Measurements from ENCODE around the gene TMEM263. TPM values are rescaled to one million over a fixed set of nuclear protein-coding genes. Genes with fewer than 3 reads are reported as not detected.

The TMEM263 gene
- total RNA-seq, 2 donors from 2014 or later, result 46.4 to 59.7 TPM

DNA sequence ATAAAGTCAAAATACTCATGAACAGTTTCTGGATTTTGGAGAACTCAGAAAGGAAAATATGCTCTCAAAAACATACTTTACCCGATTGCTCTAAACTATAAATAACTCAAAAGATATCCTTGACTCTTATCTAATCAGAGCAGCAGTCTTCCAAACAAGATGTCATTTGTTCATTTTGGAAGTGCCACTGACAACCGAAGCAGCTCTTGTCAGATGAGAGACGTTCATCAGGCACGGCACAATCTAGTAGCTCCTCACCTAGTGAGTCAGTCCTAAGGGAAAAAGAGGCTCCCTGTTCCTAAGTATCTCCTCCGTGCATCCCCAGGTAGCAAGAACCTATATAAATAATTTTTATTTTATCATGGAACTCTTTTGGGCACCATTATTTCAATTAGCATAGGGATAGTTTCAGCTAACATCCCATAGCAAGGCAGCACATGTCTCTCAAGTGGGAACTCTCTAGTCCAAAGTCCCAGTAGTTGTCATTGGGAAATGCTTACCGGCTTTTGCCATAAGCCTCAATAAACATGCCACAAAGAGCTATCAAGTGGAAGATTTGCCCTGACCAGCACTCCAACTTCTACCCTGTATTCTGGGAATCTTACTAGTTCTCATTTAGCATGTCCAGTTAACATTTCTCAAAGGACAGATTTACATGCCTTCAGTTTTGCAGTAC is 14.1 kb upstream of the TMEM263 start:
- H3K4me3 ChIP-seq, result no peak overlapping the region
- TF ChIP-seq, protein P1, sequence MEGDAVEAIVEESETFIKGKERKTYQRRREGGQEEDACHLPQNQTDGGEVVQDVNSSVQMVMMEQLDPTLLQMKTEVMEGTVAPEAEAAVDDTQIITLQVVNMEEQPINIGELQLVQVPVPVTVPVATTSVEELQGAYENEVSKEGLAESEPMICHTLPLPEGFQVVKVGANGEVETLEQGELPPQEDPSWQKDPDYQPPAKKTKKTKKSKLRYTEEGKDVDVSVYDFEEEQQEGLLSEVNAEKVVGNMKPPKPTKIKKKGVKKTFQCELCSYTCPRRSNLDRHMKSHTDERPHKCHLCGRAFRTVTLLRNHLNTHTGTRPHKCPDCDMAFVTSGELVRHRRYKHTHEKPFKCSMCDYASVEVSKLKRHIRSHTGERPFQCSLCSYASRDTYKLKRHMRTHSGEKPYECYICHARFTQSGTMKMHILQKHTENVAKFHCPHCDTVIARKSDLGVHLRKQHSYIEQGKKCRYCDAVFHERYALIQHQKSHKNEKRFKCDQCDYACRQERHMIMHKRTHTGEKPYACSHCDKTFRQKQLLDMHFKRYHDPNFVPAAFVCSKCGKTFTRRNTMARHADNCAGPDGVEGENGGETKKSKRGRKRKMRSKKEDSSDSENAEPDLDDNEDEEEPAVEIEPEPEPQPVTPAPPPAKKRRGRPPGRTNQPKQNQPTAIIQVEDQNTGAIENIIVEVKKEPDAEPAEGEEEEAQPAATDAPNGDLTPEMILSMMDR (IDR thresholded peaks at IDR 0.05), result no peak
- no peaks in the 10 kb centered on the region for H3K9me3 ChIP-seq
- peak overlapping the region in 1 of 2 donors; percentile 26 for H3K27ac ChIP-seq
- H3K27me3 ChIP-seq, result no peaks in the 10 kb centered on the region
- H3K4me1 ChIP-seq, result peaks cover 0 to 13% of the 10 kb centered on the region in 2 donors
- H3K36me3 ChIP-seq, result no peaks in the 10 kb centered on the region
- no peak for DNase-seq (ENCODE audit: low spot score)

DNA sequence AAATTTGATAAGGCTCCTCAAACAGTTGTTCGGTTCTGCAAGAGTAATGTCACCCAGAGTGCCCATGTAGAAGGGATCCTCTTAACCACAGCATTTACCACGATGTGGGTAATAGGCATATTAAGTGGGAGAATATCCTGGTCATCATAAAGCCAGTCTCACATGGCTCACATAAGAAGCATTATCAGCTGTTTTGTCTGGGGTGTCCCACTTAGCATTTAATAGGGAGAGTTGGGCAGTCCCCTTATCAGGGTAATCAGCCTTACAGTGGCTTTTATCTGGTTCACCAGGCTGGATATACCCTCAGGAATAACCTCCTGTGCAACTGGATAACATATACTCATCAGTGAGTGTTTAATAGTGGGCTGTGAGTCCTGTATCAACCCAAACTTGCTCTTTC is 12.9 kb upstream of the TMEM263 start:
- no peak for DNase-seq (ENCODE audit: low spot score)
- no peak overlapping the region for H3K4me3 ChIP-seq

DNA sequence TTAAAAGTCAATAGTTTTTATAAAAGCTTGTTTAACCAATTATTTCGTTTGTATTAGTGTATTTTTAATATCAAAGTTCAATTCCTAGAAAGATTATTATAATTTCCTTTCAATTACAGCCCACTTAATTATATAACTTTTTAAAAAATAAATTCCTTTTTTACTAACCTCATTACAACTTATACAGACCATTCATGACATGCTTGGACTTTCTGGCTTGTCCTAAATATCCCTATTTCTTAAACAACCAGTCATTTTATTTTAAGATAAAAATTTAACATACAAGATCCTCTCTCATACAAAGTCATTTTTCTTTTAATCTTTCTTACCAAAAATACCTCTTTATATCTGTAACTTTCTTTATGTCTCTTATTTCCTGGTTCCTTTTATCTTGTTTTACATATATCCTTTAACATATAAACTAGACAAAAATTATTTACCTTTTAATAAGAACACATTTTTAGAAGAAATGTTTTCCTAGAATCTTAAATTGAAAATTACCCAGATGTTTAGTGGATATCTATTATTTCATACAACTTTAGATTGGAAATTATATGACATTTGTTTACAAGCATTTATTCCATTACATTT is 10.4 kb upstream of the TMEM263 start:
- no peak overlapping the region for H3K27ac ChIP-seq
- H3K36me3 ChIP-seq, result no peaks in the 10 kb centered on the region
- H3K9me3 ChIP-seq, result no peaks in the 10 kb centered on the region
- no peak for DNase-seq (ENCODE audit: low spot score)
- H3K4me3 ChIP-seq, result no peak overlapping the region
- H3K27me3 ChIP-seq, result no peaks in the 10 kb centered on the region
- TF ChIP-seq, protein P1 (IDR thresholded peaks at IDR 0.05), result no peak
- H3K4me1 ChIP-seq, result peaks cover 0 to 13% of the 10 kb centered on the region in 2 donors

More for the DNA sequence above, 12.9 kb upstream of the TMEM263 start:
- Histone ChIP-seq H3K9me3 (no peaks in the 10 kb centered on the region), H3K27ac (no peak overlapping the region), H3K4me1 (peaks cover 0 to 13% of the 10 kb centered on the region in 2 donors), H3K27me3 (no peaks in the 10 kb centered on the region), H3K36me3 (no peaks in the 10 kb centered on the region)
- TF ChIP-seq, protein P1 (IDR thresholded peaks at IDR 0.05), result no peak

DNA sequence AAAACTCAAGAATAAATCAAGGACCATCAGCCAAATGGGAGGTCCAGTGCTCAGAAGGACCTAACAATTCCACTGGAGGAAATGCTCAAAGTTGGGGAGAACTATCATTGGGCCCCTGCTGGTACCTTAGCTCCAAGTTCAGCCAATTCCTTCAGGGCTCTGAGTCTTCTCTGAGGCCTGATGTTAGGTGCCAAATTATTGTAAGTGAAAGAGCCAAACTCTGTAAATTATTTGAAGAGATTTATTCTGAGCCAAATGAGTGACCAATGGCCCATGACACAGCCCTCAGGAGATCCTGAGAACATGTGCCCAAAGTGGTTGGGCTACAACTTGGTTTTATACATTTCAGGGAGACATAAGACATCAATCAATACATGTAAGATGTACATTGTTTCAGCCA is 8.2 kb upstream of the TMEM263 start:
- Histone ChIP-seq H3K4me3 (no peak overlapping the region), H3K27ac (no peak overlapping the region)
- TF ChIP-seq, protein P1 (IDR thresholded peaks at IDR 0.05), result no peak

DNA sequence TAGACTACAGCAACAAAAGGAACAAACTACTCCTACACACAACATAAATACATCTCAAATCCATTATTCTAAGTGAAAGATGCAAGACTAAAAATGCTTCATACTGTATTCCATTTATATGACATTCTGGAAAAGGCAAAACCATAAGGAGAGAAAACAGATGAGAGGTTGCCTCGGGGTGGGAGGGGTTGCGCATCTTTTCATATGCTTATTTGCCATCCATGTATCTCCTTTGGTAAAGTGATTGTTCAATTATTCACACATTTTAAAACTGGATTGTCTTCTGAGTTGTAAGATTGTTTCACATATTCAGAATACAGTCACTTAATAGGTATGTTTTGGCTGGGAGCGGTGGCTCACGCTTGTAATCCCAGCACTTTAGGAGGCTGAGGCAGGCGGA is 5.1 kb upstream of the TMEM263 start:
- DNase-seq (ENCODE audit: low spot score), result no peak
- Histone ChIP-seq H3K4me3 (no peak overlapping the region), H3K27ac (no peak overlapping the region), H3K36me3 (no peaks in the 10 kb centered on the region), H3K9me3 (no peaks in the 10 kb centered on the region), H3K27me3 (no peaks in the 10 kb centered on the region), H3K4me1 (peaks cover 0 to 11% of the 10 kb centered on the region in 2 donors)
- TF ChIP-seq, protein P1 (IDR thresholded peaks at IDR 0.05), result no peak

More for the DNA sequence above, 8.2 kb upstream of the TMEM263 start:
- Histone ChIP-seq H3K4me1 (no peaks in the 10 kb centered on the region), H3K27me3 (no peaks in the 10 kb centered on the region), H3K9me3 (no peaks in the 10 kb centered on the region), H3K36me3 (no peaks in the 10 kb centered on the region)
- DNase-seq (ENCODE audit: low spot score), result no peak
